GM19438 (cell line): ENCODE measurements around the gene CYTH2.
"Not testable (repeated sequence)": the region's sequence is repeated elsewhere in the genome, so short reads cannot be mapped to it uniquely, and the experiment has no call there.

Experiments used
- ATAC-seq: cut with Tn5 transposase; IDR thresholded peaks from one replicate; pipeline ENCODE4 v1.9.1; 2021; ENCODE audit warnings: low read depth; ENCODE audit not compliant: unreplicated experiment

Gene CYTH2

DNA sequence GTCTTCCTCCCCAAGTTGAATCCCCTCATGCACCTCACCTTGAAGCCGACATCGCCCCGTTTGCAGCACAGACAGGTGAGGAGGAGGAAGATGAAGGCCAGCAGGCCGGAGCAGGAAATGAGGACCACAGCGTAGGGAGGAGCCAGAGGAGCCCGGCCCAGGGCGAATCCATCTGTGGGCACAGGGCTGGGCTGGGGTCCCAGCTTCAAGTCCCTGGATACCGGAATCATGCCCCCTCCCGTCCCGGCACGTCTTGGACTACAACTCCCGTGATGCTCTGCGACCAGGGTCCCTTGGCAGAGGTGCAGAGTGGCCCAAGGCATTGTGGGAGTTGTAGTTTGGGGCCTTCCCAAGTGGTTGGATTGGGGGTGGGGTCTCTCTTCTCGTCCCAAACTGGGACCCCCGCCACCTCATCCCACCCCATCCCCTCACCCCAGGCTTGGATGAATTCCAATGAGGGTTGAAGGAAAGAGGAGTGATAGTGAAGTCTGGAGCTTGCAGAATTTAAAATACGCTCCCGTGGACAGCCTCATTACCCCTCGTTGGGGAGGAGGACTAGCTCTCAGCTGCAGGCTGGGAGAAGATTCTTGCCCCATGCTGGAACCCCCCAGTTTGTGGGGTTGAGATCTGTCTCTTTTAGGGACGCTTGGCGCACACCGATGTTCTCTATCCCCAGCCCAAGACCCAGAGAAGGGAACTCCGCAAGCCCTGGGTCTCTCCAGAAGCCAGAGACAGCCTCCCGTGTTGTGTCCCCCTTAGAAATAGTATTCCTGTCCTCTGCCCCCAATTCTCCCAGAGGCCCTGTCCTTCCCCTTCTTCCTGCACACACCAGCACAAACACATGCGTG lies 41.5 kb downstream of the CYTH2 start:
- ATAC-seq: no peak

DNA sequence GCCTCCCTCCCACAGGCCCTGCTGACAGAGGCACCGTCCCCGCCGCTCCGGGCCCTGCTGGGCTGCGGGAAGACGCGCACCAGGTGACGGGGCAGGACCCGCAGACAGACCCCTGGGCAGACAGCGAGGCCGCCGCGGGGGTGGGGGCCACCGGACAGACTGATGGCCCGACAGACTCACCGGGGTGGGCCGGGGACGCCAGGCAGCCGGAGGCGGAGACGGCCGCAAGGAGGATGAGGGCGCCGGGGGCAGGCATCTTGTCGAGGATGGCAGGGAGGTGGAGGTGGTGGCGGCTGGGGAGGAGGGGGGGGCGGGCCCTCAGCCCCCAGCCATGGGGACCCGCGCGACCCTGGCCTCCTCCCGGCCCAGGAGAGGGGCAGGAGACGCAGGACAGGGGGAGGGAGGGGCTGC lies 42.2 kb downstream of the CYTH2 start:
- no peak for ATAC-seq

DNA sequence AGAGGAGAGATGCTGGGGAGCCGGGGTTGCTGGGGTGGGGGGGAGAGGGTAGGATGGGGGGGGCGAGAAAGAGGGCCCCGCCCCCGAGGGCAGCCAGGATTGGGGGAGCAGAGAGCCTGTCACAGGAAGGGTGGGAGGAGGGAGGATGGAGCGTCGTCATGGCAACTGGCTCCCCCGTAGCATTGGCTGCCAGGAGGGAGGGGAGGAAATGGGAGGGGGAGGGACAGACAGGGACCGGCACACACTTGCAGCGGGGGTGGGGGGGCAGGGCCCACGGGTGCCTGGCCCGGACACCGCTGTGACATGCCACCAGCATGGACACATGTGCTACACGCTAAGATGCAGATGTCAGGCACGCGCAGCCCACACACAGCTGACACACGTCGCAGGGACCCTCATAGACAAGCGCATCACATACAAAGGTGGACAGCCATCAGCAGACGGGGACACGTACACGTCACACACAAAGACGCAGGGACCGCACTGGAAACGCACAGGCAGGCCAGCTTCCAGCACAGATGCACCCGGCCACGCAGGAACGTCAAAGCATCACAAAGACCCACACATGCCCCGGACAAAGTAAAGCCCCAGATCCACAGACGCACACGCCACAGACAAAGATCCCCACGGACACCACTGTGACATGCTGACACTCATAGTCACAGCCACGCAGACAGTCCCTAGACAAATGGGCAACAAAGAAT lies 42.8 kb downstream of the CYTH2 start, which contains the start of gene LMTK3:
TSS of gene LMTK3 (minus strand) at position 36 of the 704 bp plus-strand sequence. CDS start 259 bp downstream, outside the sequence.
- no peak for ATAC-seq

DNA sequence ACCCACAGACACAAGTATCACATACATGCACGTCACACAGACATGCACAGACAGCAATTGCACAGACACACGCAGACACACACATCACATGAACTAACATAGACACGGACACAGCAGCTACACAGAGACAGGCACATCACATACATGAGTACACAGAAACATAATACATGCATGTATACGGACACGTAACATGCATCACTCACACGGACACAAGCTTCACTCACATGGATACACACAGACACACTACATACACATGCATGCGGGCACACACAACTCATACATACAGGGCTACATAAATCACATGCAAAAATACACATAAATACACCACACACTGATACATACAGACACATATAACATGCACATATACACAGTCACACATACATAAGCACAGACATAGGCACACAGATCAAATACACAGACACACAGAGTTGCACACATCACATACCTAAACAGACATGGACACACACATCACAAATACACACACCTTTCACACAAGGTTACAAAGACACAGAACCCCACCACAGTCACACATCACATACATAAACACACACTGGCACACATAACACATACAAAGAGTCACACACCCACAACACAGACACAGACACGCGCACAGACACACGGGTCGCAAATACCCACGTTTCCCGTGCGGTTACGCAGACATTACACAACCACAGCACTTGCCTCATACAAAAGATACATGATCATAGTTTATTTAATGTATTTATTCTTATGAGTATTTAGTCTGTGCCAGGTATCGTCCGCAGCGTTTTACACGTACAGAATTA lies 43.5 kb downstream of the CYTH2 start:
- no peak for ATAC-seq

DNA sequence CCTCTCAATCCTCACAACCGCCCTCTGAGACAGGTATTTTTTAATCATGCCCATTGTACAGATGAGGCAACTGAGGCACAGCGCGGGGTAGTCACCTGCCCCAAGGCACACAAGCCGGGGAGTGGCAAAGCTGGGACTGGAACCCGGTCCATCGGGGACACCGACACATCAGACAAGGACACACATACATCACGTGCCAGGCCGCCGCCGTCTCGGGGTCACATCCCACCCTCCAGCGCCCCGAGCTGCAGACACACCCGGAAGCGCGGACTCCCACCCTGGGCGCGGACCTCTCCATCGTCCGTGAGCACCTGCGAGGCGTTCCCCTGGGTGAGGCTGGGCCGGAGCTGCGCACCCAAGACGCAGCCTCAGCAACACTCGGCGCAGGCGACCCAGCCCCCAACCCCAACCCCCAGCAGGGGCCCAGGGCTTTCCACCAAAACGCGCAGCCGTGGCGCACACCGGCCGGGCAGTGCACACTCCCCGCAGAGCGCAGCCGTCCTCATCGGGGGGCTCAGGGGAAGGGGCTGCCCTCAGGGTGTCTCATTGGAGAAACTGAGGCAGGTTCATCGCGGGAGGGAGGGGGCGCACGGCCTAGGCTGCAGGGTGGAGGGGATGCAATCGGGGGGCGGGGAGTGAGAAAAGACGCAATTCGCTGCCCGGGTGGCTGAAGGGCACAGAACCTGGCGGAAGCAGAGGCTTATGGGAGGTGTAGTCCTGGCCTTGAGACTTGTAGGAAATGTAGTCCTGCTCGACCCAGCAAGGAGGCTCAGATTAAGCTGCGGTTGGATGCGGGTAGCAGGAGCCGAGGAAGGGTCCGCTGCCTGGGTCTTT lies 44.3 kb downstream of the CYTH2 start:
- ATAC-seq: no peak

DNA sequence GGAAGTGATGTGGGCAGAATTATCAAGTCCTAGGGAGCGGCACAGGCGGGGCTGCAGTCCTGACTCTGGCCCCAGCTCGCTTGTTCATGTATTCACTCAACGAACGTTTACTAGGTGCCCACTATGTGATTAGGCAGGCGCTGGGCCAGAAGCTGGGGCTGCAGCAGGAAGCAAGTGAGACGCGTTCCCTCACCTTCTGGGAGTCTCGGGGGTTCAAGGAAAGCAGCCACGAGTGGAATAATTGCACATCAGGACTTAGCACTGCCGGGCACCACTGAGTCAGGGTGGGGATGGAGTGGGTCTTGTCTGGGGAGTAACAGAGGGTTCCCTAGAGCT lies 44.9 kb downstream of the CYTH2 start:
- ATAC-seq: no peak

DNA sequence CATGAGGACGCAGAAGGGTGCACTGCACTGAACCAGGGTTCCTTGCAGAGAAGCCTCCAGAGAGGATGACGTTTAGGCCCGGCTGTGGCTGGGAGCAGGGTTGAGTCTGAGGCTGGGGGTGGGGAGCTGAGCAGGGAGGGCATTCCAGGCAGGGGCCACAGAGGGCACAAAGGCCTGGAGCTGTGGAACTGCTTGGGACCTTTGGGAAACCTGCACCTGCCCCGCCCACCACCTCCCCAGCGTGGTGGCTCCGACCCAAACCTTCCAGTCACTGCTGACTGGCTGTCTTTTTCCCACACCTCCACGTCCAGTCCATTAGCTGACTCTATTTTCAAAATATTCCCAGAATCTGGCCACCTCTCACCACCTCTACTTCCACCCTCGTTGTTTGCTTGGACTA lies 47.4 kb downstream of the CYTH2 start:
- ATAC-seq: no peak

DNA sequence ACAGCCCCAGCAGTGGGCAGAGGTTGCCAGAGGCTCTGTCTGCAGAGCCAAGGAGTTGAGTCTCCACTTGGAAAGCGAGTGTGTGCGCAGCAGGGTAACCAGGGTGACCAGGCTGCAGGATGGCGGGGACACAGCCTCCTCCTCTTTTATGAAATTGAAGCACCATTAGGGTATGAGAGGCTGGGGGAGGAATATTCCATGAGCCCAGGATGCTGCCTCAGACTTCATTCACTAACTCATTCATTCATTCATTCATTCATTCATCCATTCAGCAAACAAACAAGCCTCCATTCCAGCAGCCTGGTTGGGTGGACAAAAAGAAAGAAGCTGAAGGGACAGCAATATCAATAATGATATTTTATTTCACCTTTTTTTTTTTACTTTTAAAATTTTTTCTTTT lies 49.0 kb downstream of the CYTH2 start:
- ATAC-seq: no peak

DNA sequence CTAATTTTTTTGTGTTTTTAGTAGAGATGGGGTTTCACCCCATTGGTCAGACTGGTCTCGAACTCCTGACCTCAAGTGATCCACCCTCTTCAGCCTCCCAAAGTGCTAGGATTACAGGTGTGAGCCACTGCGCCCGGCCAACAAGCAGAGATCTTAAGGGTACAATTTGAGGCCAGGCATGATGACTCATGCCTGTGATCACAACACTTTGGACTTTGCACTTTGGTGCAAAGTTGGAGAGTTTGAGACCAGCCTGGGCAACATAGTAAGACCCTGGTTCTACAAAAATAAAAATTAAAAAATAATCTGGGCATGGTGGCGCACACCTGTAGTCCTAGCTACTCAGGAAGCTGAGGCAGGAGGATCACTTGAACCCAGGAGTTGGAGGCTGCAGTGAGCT lies 50.3 kb downstream of the CYTH2 start:
- not testable (repeated sequence) for ATAC-seq

DNA sequence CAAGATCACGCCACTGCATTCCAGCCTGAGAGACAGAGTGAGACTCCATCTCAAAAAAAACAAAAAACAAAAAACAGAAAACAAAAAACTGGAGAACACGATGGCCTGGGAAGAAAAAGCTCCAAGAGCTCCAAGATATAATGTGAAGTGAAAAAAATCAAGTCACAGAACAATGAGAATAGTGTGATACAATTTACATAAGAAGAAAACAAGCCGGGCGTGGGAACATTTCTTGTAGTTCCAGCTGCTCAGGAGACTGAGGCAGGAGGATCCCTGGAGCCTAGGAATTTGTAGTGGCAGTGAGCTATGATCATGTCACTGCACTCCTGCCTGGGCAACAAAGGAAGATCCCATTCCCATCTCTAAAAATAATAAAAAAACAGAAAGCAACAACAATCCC lies 51.0 kb downstream of the CYTH2 start:
- ATAC-seq: no peak

DNA sequence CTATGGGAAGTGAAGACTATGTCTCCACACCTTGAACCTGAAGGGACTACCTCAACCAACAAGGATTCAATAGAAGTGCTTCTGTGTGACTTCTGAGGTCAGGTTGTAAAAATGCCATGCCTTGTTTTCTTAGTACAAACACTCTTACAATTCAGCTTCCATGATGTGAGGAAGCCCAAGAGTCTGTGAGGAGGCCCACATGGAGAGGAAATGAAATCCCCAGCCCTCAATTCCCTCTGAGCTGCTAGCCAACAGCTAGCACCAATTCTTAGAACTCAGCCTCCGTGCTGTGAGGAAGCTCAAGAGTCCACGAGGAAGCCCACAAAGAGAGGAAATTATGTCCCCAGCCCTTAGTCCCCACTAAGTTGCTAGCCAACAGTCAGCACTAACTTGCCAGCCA lies 55.1 kb downstream of the CYTH2 start:
- no peak for ATAC-seq

DNA sequence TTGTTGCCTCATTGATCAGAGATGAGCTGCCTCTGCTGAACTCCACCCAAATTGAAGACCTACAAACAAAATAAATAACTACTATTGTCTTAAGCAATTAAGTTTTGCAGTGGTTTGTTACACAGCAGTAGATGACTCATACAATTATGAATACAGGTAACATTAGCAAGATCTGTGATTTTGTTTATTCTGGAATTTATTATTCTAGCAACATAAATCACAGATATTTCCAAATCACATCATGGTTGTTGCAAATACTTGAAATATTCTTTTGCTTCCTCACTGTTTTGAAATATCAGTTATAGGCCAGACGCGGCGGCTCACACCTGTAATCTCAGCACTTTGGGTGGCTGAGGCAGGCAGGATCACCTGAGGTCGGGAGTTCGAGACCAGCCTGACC lies 55.6 kb downstream of the CYTH2 start:
- ATAC-seq: no peak

DNA sequence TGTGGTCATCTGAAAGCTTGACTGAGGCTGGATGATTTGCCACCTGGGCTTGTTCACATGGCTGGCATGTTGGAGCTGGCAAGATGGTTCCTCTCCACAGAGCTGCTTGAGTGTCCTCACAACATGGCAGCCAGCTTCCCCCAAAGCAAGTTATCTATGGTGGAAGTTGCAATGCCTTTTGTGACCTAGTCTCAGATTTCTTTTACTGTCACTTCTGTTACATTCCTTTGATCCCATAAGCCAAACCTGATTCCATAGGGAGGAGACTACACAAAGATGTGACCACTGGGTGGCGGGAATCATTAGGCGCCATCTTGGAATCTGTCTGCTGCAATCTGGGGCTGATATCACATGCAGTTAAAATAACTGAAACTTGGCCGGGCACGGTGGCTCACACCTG lies 60.0 kb downstream of the CYTH2 start:
- no peak for ATAC-seq

DNA sequence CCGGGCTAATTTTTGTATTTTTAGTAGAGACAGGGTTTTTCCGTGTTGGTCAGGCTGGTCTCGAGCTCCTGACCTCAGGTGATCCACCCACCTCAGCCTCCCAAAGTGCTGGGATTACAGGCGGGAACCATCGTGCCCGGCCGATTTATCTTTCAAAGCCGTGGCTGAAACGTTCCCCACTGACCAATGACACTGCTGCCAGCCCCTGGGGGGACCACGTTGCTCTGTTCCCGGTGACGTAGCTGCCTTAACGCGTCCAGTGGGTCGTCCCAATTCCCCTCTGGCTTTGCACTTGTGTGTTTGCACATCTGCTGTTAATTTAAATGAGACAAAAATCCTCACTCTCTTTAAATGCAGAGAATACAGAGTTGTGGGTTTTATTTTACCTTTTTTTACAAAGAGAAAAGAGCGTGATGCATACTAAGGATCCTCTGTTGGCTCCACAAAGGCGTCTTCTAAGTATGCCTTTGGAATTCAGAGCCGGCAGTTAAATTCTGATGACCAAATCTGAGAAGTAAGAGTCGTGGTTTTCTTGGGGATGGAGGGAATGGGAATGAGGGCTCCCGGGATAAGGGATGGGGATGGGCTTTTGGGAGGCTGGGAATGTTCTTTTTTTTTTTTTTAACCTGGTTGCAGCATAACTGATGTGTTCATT lies 61.0 kb downstream of the CYTH2 start:
- ATAC-seq: no peak

DNA sequence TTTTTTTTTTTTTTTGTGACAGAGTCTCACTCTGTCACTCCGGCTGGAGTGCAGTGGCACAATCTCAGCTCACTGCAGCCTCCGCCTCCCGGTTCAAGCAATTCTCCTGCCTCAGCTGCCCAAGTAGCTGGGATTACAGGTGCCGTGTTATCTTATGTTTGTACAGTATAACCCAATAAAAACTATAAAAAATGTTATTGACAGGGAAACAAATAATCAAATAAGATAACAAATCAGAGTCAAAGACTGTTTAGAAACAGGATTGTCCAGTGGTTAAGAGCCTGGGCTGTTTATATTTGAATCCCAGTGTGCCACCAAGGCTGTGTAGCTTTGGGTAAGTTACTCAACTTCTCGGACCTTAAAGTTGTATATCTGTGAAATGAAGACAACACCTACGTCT lies 61.6 kb downstream of the CYTH2 start:
- no peak for ATAC-seq
